COR-L47 (cell line): ENCODE measurements around the gene CCNI2.
"Not testable (repeated sequence)": the region's sequence is repeated elsewhere in the genome, so short reads cannot be mapped to it uniquely, and the experiment has no call there.

Experiments used
- DNase-seq: peaks from one replicate; lab custom pipeline; 2025; lab: John Stamatoyannopoulos, UW

The CCNI2 gene

DNA sequence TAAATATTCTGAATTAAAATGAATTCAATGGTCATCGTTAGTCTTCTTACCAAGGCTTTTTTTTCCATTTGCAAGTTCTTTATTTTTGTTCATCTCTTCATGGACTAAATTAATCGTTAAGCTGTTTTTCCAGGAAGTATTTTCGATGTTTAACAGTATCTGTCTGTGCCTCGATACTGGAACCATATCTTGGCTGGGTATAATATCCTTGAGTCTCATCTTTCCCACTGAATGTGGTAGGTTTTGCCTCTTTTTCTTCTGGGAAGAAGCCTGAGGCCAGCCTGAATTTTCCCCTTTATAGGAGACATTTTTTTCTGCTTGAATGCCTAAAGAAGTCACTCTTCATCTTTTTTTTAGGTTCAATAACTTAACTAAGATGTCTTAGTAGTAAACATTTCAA, 33.8 kb downstream of the CCNI2 start:
- DNase-seq = no peak

DNA sequence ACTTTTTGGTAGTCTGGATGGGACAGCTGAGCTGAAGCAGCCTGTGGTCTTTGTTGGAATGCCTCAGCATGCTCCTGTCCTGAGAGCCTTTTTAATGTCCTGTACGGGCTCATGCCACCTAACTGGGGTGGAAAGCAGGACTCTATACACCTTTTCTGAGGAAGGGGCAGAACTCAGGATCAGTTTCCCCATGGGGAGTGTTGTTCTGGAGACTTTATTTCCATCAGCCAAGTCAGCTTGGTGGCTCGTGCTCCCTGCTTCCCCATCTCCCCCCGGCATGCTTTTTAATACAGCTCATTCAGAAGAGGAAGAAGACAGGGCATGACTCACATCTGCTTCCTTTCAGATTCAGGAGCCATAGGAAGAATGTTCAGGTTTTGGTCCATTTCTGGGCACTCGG, 34.9 kb downstream of the CCNI2 start:
- DNase-seq = no peak

DNA sequence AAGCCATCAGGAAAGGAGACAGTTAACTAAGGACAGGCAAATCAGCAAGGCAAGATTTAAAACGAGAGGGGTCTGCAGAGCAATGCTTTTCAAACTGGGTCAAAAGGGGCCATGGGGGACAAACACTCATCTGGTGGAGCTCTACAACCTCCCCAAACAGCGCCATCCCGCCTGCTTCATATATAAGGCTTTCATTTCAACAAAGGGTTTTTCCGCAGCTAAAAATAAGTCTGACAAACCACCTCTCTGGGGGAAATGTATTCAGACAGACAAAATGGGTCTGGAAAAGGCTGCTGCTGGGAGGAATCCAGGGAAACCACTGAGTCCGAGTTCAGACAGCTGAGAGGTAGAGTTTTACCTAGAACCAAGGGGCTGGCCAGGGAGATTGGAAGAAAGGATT, 38.1 kb downstream of the CCNI2 start:
- DNase-seq = no peak

DNA sequence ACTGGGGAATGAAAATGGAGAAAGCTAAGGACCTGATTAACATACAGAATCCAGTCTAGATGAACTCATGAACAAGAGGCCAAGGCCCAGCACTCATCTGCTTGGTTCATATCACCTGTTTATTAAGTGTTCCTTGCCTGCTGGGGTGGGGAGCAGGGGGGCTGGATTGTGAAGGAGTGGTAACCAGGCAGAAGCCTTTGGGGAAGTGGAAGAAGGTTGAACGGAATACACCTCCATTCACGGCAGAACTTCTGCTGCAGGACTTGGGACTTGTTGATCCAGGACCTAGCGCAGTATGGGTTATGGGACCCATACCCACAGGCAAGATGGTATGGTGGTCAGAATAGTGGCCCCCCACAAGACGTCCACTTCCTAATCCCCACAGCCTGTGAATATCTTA, 38.6 kb downstream of the CCNI2 start:
- DNase-seq = no peak

DNA sequence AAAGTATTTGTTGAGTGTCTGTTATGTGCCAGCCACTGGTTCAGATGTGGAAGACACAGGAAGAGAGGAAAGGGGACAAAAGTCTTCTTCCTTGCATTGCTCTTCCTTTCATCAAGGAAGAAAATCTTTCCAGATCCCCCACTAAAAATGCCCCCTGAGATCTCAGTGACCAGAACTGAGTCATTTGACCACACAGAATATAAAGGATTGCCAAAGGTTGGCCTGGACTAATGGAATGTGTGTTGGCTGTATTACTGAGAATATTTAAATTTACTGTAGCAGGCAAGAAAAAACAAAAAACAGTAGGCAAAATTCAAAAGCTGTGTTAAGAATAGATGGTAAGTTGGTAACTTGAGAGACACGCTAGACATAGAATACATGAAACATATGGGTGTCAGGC, 39.9 kb downstream of the CCNI2 start:
- DNase-seq = no peak

DNA sequence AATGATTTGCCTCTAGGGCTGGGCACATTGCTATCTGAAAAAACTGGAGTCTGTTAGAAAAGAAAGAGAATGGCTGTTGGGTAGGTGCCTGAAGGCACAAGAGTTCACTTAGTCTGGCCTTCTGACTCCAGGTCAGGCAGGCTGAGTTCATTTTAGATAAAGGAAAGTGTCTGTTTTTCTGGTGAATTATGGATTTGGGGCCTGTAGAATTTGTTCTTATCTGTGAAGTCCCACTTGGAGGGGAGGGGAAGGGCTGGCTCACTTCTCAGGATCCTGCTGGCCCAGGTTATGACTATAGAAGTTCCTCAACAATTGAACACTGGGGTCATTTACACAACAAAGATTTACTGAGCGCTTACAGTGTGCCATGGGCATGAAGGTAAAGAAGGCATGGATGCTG, 41.3 kb downstream of the CCNI2 start:
- DNase-seq = no peak

DNA sequence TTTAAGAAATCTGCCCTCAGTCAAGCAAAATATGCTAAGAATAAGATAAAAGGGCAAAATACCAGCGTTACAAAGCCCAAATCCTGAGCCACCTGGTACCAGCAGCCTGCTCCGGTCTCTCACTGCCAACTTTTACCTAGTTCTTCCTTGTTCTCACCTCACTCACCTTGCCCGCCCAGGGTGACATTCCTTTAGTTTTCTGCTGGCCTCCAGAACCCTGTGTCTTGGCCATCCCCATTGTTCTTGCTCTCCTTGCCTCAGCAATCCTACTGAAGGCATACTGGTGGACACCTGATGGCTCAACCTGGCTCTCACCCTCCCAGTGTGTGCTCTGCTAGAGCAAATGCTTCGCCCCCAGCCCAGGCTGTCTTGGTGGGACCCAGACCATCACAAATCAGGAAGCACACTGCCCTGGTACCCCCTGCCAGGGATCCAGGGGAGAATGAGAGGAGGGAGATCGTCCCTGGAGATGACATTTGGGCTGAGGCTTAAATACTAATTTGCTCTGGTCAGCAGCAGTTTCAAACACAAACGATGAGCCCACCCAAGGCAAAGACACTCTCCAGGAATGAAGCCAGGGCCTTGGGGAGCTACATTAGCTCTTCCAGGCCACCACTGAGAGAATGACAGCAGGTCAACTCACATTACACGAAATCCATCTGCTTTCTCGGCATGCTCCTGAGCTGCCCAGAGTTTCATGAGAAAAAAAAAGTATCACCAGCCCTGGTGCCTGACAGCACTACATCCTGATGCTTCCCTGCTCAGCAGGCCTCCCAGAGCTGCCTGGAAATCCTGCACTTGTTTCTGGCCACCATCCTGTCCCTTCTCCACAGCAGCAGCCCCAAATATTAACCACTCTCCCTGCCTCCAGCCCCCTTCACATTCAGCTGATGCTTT, 42.0 kb downstream of the CCNI2 start:
- DNase-seq = no peak

DNA sequence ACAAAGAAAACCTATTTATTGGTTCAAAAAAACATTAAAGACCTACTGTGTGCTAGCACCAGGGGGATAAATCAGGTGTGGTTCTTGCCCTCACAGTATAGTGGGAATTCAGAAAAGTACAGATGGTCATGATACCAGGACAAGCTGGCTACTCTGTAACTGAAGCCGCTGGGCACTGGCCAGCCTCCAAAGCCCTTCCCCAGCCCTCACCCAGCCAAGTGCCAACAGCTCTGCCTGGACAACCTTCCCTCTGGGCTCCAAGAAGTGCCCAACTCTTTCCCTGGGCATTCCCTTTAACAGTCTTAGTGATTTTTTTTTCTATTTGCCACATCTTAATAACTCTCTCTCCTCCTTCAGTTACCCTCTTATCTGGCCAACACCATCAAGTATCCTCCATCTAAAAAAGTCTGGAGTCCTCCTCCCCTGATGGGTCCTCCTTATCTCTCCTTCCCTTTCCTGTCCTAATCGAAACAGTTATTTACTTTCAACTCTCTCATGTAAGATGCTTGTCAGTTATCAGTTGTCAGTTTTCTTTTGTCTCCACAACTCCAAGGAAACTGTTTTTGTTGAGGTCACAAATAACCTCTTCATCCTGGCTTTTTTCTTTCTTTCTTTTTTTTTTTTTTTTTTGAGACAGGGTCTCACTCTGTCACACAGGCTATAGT, 43.1 kb downstream of the CCNI2 start:
- DNase-seq = no peak

DNA sequence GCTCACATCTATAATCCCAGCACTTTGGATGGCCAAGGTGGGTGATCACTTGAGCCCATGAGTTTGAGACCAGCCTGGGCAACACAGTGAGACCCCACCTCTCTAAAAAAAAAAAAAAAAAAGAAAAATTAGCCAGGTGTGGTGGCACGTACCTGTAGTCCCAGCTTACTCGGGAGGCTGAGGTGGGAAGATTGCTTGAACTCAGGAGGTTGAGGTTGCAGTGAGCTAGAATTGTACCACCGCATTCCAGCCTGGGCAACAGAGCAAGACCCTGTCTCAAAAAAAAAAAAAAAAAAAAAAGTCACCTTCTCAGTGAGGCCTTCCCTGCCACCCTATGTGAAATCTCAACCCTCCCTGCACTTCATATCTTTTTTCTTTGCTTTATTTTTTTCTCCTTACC, 43.8 kb downstream of the CCNI2 start:
- DNase-seq = no peak

DNA sequence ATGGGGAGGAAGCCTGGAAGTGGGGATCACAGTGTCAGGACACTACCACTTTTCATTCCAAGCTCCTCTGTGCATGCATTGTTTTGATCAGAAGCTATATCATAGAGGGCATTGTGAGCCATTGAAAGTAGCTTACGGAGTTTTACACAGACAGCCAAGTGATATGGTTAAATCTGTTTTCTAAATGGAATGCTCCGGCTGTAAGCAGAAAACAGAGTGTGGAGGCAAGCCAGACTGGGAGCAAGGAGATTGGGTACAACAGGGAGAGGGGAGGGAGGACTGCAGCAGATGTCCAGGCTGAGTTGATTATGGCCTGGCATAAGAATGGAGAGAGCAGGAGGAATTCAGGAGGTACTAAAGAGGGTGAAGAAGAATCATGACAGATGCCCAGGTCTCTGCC, 50.4 kb downstream of the CCNI2 start:
- DNase-seq = no peak

DNA sequence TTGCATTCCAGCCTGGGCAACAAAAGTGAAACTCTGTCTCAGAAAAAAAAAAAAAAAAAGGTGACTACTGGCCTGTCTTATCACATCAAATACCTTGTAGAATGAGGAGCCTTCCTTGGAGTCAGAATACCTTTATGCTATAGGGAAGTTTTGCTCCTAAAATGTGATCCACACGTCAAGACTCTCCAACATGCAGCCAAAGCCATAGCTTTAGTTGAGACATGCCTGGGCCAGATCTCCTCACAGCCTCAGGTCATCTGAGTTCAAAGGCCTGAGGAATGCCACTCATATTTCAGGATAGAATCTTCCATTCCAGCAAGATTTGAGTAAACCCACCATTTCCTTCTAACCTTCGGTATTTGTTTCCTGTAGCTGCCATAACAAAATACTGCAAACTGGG, 52.2 kb downstream of the CCNI2 start:
- no peak for DNase-seq

DNA sequence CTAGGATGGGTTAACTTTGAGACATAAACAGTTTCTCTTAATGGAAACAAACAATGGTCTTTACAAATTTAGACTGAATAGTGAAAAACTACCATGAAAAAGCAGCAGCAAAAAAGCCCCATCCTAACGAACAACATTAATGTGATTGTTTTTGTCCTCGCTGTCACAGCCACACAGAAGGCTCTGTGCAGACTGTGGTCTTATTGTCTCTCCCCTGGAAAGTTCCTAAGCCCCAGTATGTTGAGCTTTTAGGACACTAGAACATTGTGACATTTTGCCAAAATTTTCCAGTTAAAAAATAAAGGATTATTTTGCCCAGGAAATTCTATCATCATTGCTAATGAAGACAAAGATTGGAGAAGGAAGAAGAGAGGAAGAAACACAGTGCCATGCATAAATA, 53.3 kb downstream of the CCNI2 start:
- no peak for DNase-seq

DNA sequence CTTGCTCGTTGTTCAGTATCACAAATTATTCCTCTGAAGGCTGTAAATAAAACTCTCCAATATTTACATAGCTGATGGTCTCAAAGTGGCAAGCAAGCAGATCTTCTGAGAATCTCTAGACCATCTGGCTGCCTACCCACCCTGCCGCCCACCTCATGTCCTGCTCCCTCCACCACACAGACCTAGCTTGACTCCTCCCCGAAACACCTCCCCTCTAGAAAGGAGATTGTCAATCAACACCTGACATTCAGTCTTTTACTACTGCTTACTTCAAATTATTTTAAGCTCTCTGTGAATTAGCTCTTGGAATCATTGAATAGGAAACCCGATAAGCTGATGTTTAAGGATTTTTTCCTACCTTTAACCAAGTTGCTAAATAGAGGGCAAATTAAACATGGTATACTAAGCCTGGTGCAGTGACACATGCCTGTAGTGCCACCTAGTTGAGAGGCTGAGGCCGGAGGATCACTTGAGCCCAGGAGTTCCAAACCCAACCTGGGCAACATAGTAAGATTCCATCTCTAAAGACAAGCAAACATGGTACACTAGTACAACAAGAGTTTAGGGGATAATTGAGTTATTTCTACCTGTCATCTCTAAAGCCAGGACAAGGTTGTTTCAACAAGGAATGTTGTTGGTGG, 54.9 kb downstream of the CCNI2 start:
- DNase-seq = no peak

DNA sequence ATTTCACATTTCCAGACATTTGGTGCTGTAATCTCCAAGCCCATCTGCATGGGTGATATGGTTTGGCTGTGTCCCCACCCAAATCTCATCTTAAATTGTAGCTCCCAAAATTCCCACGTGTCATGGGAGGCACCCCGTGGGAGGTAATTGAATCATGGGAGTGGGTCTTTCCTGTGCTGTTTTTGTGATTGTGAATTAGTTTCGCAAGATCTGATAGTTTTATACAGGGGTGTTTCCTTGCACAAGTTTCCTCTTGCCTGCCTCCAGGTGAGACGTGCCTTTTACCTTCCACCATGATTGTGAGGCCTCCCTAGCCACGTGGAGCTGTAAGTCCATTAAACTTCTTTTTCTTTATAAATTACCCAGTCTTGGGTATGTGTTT, 55.5 kb downstream of the CCNI2 start:
- not testable (repeated sequence) for DNase-seq
